Mammary epithelial cell (primary cell): ENCODE measurements around the gene SOCS4.

Experiments
- CTCF ChIP-seq, 2 donors: IDR thresholded peaks in 1 of 2; conservative IDR thresholded peaks in 1 of 2; 2 replicates each; pipeline ENCODE4 v1.5.1; 2011 to 2012; ENCODE audit warnings: inconsistent platforms in 2 of 2, low read length in 2 of 2, mild to moderate bottlenecking in 2 of 2, control low read depth in 1 of 2, low read depth in 1 of 2; ENCODE audit not compliant: insufficient read depth in 1 of 2; ENCODE audit errors: extremely low read depth in 1 of 2
- EZH2 ChIP-seq: IDR thresholded peaks from 2 replicates; pipeline ENCODE4 v1.6.1; 2012; ENCODE audit warnings: low read length, inconsistent platforms, borderline replicate concordance

GRCh38 chr14:55043528-55043927, 16.5 kb downstream of the SOCS4 start:
- no peak for TF ChIP-seq CTCF (conservative IDR thresholded peaks at IDR 0.05 in 1 of 2, IDR thresholded peaks at IDR 0.05 in 1 of 2; ENCODE audit: extremely low read depth in 1 of 2, insufficient read depth in 1 of 2, low read depth in 1 of 2, low read length in 2 of 2)
- no peak for TF ChIP-seq EZH2
